Ovary (tissue), 9 donors: Measurements from ENCODE around the gene ZDHHC19. TPM values are rescaled to one million over a fixed set of nuclear protein-coding genes. Genes with fewer than 3 reads are reported as not detected.

Experiments used
- DNase-seq, 5 donors: peaks; one replicate each; pipeline ENCODE4 v3.0.0-alpha.2; 2019 to 2020
- H3K27ac ChIP-seq, 2 donors: fragments of 200-600 bp; one replicate each; pipeline versions ENCODE4 v1.5.1 to v1.8.0; 2019 to 2022
- H3K27me3 ChIP-seq: fragments of 200-600 bp; one replicate; pipeline ENCODE4 v1.8.0; 2022
- H3K36me3 ChIP-seq: fragments of 200-600 bp; sonication (generic); one replicate; pipeline ENCODE4 v1.5.1; 2019
- H3K4me1 ChIP-seq: one replicate; pipeline ENCODE4 v1.8.1; 2013; ENCODE audit warnings: mild to moderate bottlenecking, moderate library complexity; ENCODE audit not compliant: insufficient read depth
- H3K4me3 ChIP-seq: fragments of 200-600 bp; sonication (generic); one replicate; pipeline ENCODE4 v1.5.1; 2017
- H3K9me3 ChIP-seq, 2 donors: fragments of 200-600 bp in 1 of 2; sonication (generic) in 1 of 2; one replicate each; pipeline versions ENCODE4 v1.5.1 to v1.8.1; 2013 to 2019; ENCODE audit warnings: mild to moderate bottlenecking in 1 of 2, moderate library complexity in 1 of 2
- EP300 ChIP-seq: sonication (generic); formaldehyde crosslinking; IDR thresholded peaks from one replicate; pipeline ENCODE4 v1.6.1; 2017; ENCODE audit warnings: antibody characterized with exemption
- POLR2A ChIP-seq: fragments of 450-650 bp; IDR thresholded peaks from one replicate; pipeline ENCODE4 v1.6.1; 2017; ENCODE audit warnings: antibody characterized with exemption, mild to moderate bottlenecking, moderate library complexity
- WGBS, 3 donors: extraction: QIAGEN DNeasy Blood & Tissue Kit in 1 of 3; methylation state at CpG; one replicate each; pipeline versions ENCODE4 v1.1.5 to v1.1.7; 2013 to 2017; 5-methylcytosine and 5-hydroxymethylcytosine counted together
- intact Hi-C, 4 donors: fragments of 100-400 bp; cut with DNase I; formaldehyde crosslinking; loops; one replicate each; pipeline versions ENCODE4 v1.11.0 to v1.15.1; 2022 to 2023
- polyA plus RNA-seq, 2 donors: library from polyadenylated mRNA; stranded (reverse); fragments of 200-250 nt in 1 of 2; fragments of 350-450 nt in 1 of 2; fragmentation: Illumina TruSeq in 1 of 2; extraction: RNeasy Lipid Tissue Mini Kit (QIAGEN cat#74804) in 1 of 2; gene quantifications; one replicate each; pipeline ENCODE4 v1.2.3, GENCODE V29; 2013 to 2014
- small RNA-seq: library from RNA; depleted of rRNA; stranded (forward); fragments of <200 nt; gene quantifications from one replicate; pipeline ENCODE3, GENCODE V24; 2016
- total RNA-seq, 7 donors: library from RNA; depleted of rRNA in 2 of 7; stranded (reverse); fragments of >200 nt in 2 of 7; fragmentation: NEBNext Ultra II Directional in 3 of 7; extraction: Animal tissue kit (Norgen Biotek cat#: 25700) in 3 of 7; gene quantifications; one replicate each; pipeline versions ENCODE4 v1.1.0 to v1.2.4, GENCODE V29; 2016 to 2023
- TF ChIP-seq, protein P1 (sequence below), 3 donors: fragments of 450-650 bp in 2 of 3; fragments of 200-600 bp in 1 of 3; IDR thresholded peaks; one replicate each; pipeline versions ENCODE4 v1.5.1 to v1.8.0; 2016 to 2022; ENCODE audit warnings: antibody characterized with exemption in 3 of 3, mild to moderate bottlenecking in 1 of 3
- donor health status: DM: no; HTN: no; CAD: no; lungs with moderate emphysema.
- donor health status: DM: no; HTN: no; CAD: no.
- donor health status: Bipolar disorder and iron deficiency.
- donor health status: DM: yes; HTN: yes; CAD: no.
- donor health status: DM: no; HTN: no; CAD: no.
- donor health status: DM: yes; HTN: yes; CAD: no.

Gene ZDHHC19
- total and polyA plus RNA-seq, 9 donors: 0.24 to 9.3 (median 4.5) TPM

DNA sequence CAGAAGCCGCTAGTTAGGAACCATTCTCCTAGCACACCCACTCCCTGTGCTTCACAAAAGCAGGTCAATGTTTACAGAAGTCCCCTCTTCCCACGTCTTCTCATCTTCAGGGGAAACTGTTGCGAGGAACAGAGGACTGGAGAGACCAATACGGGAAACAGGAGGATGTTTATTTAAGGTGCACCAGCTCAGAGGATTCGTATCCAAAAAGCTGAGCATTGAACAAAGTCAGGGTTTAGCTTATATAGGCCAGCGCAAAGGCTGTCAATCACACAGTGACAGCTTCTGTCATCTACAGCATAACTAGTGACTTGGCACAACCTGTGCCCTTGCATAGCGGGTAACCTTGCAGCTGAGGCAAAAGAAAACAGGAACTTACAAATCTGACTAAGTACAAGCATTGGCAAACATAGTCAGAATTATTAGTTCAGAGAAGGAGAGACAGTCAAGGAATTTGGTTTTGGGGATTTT, 61.3 kb downstream of the ZDHHC19 start:
- H3K36me3 ChIP-seq: no peaks in the 10 kb centered on the region
- H3K4me1 ChIP-seq: no peaks in the 10 kb centered on the region
- H3K27ac ChIP-seq: no peak overlapping the region
- no peak overlapping the region for H3K4me3 ChIP-seq
- no peaks in the 10 kb centered on the region for H3K9me3 ChIP-seq
- 62 to 70% (median 68%) methylated on average over 7 of the region's 7 CpGs for WGBS, 3 donors
- intact Hi-C loops: no loop called here
- TF ChIP-seq EP300 (no peak), POLR2A (no peak)
- TF ChIP-seq, protein P1, sequence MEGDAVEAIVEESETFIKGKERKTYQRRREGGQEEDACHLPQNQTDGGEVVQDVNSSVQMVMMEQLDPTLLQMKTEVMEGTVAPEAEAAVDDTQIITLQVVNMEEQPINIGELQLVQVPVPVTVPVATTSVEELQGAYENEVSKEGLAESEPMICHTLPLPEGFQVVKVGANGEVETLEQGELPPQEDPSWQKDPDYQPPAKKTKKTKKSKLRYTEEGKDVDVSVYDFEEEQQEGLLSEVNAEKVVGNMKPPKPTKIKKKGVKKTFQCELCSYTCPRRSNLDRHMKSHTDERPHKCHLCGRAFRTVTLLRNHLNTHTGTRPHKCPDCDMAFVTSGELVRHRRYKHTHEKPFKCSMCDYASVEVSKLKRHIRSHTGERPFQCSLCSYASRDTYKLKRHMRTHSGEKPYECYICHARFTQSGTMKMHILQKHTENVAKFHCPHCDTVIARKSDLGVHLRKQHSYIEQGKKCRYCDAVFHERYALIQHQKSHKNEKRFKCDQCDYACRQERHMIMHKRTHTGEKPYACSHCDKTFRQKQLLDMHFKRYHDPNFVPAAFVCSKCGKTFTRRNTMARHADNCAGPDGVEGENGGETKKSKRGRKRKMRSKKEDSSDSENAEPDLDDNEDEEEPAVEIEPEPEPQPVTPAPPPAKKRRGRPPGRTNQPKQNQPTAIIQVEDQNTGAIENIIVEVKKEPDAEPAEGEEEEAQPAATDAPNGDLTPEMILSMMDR (IDR thresholded peaks at IDR 0.05): no peak
- no peak for DNase-seq
- no peaks in the 10 kb centered on the region for H3K27me3 ChIP-seq

DNA sequence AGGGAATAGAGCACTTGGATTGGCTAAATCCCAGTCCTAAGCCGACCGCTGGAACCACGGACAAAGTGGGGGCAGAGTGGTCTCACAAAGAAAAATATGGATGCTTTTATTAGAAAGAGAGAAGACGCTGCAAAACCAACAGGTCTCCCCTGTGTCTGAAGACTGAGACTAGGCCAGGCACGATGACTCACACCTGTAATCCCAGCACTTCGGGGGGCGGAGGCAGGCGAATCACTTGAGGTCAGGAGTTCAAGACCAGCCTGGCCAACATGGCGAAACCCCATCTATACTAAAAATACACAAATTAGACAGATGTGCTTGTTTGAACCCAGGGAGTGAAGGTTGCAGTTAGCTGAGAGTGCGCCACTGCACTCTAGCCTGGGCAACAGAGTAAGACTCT, 61.8 kb downstream of the ZDHHC19 start:
- Histone ChIP-seq H3K36me3 (no peaks in the 10 kb centered on the region), H3K4me1 (no peaks in the 10 kb centered on the region), H3K27me3 (no peaks in the 10 kb centered on the region), H3K27ac (no peak overlapping the region), H3K9me3 (no peaks in the 10 kb centered on the region), H3K4me3 (no peak overlapping the region)
- WGBS, 3 donors: 66 to 83% (median 76%) methylated on average over 10 of the region's 10 CpGs
- TF ChIP-seq, protein P1 (IDR thresholded peaks at IDR 0.05): no peak
- TF ChIP-seq POLR2A: no peak
- TF ChIP-seq EP300: no peak
- no peak for DNase-seq
- intact Hi-C loops: no loop called here

Small RNAs within 50 kb of the gene (small RNA-seq; reads per million reads assigned to genes)
- gene RF00019: not detected

Other genes starting within 250 kb of the ZDHHC19 start
- gene TFRC, start 129.3 kb downstream of the ZDHHC19 start, total RNA-seq: 100 to 1,000 TPM in 6 of 7 donors, 10 to 100 TPM in 1; 83.6 to 348 (median 126) TPM
- gene TFRC, start 129.3 kb downstream of the ZDHHC19 start, polyA plus RNA-seq: 10 to 100 TPM; 26.1 to 38.4 TPM
- 10 to 100 TPM in 3 of 7 donors, 1 to 10 TPM in 4; 2.6 to 14.2 (median 9.0) TPM for gene SLC51A, start 5.1 kb upstream of the ZDHHC19 start, total RNA-seq
- gene SLC51A, start 5.1 kb upstream of the ZDHHC19 start, polyA plus RNA-seq: 10 to 100 TPM in 1 of 2 donors, 1 to 10 TPM in 1; 7.3 to 10.5 TPM
- gene PCYT1A, start 76.3 kb upstream of the ZDHHC19 start, total RNA-seq: 10 to 100 TPM; 21.6 to 52.2 (median 33.7) TPM
- gene PCYT1A, start 76.3 kb upstream of the ZDHHC19 start, polyA plus RNA-seq: 10 to 100 TPM; 16.3 to 58.1 TPM
- 10 to 100 TPM in 2 of 7 donors, 1 to 10 TPM in 5; 7.7 to 30.2 (median 9.5) TPM for gene DYNLT2B, start 106.8 kb upstream of the ZDHHC19 start, total RNA-seq
- gene DYNLT2B, start 106.8 kb upstream of the ZDHHC19 start, polyA plus RNA-seq: 10 to 100 TPM; 13.8 to 16.4 TPM
- 1 to 10 TPM in 1 of 7 donors, not detected in 6; 7.3 TPM for gene TM4SF19, start 127.0 kb upstream of the ZDHHC19 start, total RNA-seq
- gene TM4SF19, start 127.0 kb upstream of the ZDHHC19 start, polyA plus RNA-seq: under 1 TPM in 1 of 2 donors, not detected in 1; 0.70 TPM
- 10 to 100 TPM; 13.0 to 71.4 (median 58.8) TPM for gene UBXN7, start 221.0 kb upstream of the ZDHHC19 start, total RNA-seq
- 10 to 100 TPM; 21.2 to 23.3 TPM for gene UBXN7, start 221.0 kb upstream of the ZDHHC19 start, polyA plus RNA-seq